HUES64 (cell line): Measurements from ENCODE around the gene GTF2H4.

Experiments
- H3K27ac ChIP-seq: 2 replicates; pipeline ENCODE4 v1.7.0; 2013; ENCODE audit warnings: low read depth, low read length, inconsistent platforms
- H3K27me3 ChIP-seq: 2 replicates; pipeline ENCODE4 v1.6.1; 2013; ENCODE audit warnings: mild to moderate bottlenecking, low read length; ENCODE audit not compliant: insufficient read depth
- H3K36me3 ChIP-seq: 2 replicates; pipeline ENCODE4 v1.6.1; 2013; ENCODE audit warnings: mild to moderate bottlenecking, low read length; ENCODE audit not compliant: insufficient read depth
- H3K4me1 ChIP-seq: 2 replicates; pipeline ENCODE4 v1.6.1; 2013; ENCODE audit warnings: mild to moderate bottlenecking, low read length, moderate library complexity; ENCODE audit not compliant: insufficient read depth
- H3K4me3 ChIP-seq: 2 replicates; pipeline ENCODE4 v1.5.1; 2013; ENCODE audit warnings: mild to moderate bottlenecking, low read length, moderate library complexity
- H3K9ac ChIP-seq: 2 replicates; pipeline ENCODE4 v1.6.1; 2013; ENCODE audit warnings: mild to moderate bottlenecking, low read depth, low read length
- H3K9me3 ChIP-seq: 2 replicates; pipeline ENCODE4 v1.6.1; 2013; ENCODE audit warnings: low read depth, low read length; ENCODE audit not compliant: insufficient read depth
- WGBS: fragments of 150-250, 120-280 bp; methylation state at CpG from one replicate; pipeline ENCODE4 v1.1.7; 2013; ENCODE audit warnings: missing lambda C conversion rate; 5-methylcytosine and 5-hydroxymethylcytosine counted together

Gene GTF2H4

DNA sequence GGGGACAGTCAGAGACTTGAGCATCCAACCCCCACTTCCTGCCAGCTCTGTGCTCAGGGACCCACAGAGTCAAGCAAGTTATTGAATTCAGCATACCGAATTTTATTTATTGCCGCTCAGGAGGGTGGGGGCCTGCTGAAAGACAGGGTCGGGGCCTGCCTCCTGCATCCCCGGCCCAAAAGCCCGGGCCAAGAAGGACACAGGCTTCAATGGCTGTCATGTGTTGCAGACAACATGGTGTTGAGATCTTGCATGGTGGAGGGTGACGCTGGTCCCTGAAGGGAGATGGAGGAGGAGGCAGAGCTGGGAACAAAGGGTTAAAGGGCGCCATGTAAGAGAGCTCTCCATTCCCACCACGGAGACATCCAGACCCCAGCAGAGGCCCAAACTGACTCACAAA is 23.3 kb downstream of the GTF2H4 start:
- H3K9me3 ChIP-seq: peaks cover 8% of the 10 kb centered on the region; the same call in 1 of the 2 replicates

DNA sequence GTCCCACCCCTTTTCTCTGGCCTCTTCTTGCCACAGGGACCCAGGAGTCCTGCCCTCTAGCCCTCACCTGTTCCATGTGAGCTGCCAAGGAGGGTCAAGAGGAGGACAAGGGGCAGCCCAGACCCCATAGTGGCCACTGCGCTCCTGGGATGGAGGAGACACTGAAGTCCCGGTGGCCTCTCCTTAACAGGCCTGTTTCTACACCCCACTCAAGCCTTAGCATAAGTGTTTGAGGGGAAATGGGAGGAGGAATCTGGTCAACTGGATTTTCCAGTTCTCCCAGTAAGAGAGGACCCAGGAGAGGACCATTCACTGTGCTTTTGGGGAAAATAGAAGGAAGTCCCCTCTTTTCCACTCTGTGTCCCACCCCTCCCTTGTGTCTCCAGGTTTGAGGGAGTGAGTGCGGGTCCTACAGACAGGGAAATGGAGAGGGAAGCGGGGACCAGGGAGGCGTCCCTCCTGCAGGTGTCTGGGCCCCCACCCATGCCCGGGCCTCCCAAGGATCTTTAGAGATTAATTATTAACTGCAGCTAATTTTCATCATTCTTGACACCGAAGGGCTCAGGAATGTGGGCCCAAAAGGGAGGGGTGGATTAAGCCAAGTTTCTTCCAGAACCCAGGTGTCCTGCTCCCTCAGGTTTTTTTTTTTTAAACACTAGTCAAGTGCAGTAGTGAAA is 24.1 kb downstream of the GTF2H4 start, which contains the start of gene SFTA2:
TSS of gene SFTA2 (minus strand) at position 202 of the 677 bp plus-strand sequence. CDS start at position 128, 74 bp downstream.
- H3K27me3 ChIP-seq: no peaks in the 10 kb centered on the region
- H3K4me1 ChIP-seq: peaks cover 3% of the 10 kb centered on the region; the same call in 1 of the 2 replicates
- no peak within 1 kb of the TSS for H3K27ac ChIP-seq
- peaks cover 8% of the 10 kb centered on the region; the same call in 1 of the 2 replicates for H3K9me3 ChIP-seq
- H3K36me3 ChIP-seq: peaks cover 15% of the 10 kb centered on the region
- H3K4me3 ChIP-seq: no peak within 1 kb of the TSS
- 85% methylated on average over 5 of the region's 7 CpGs for WGBS
- H3K9ac ChIP-seq: no peak within 1 kb of the TSS

More for the DNA sequence above, 23.3 kb downstream of the GTF2H4 start:
- Histone ChIP-seq H3K27me3 (no peaks in the 10 kb centered on the region), H3K9ac (no peak overlapping the region), H3K36me3 (peaks cover 23% of the 10 kb centered on the region), H3K4me1 (no peaks in the 10 kb centered on the region), H3K27ac (no peak overlapping the region), H3K4me3 (no peak overlapping the region)
- WGBS: 64% methylated on average over 8 of the region's 8 CpGs

DNA sequence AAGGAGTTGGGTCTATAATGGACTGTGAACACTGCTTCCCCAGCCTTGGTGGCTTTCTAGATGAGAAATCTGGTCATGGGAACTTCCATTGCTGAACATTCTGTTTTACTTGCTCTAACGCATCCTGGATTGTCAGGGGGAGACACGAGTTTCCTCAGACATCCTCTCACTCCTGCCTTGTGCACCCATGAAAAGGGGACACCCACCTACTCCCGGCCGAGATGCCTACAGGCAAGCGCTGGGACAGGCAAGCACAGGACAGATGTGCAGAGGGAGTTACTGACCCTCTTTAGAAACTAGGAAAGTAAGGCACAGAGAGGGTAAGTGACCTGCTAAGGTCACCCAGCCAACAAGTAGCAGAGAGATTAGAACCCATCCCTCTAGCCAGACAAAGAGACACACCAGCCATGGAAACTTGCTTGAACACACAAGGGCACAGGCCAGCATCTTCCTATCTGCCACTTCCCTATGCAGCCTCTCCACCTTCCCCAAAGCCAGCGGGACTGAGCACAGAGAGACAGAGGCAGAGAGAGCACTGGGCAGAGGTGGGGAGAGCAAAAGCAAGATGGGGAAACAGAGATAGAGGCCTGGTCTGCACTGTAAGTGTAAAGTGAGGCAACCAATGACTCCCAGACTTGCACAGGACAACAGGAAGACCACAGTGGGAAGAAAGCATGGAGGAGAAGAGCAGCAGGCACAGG is 24.8 kb downstream of the GTF2H4 start:
- H3K36me3 ChIP-seq: peaks cover 9% of the 10 kb centered on the region
- H3K9me3 ChIP-seq: peaks cover 8% of the 10 kb centered on the region; the same call in 1 of the 2 replicates
- H3K4me1 ChIP-seq: peaks cover 3% of the 10 kb centered on the region; the same call in 1 of the 2 replicates
- WGBS: 87% methylated on average over 6 of the region's 6 CpGs
- no peak overlapping the region for H3K9ac ChIP-seq
- no peaks in the 10 kb centered on the region for H3K27me3 ChIP-seq
- no peak overlapping the region for H3K4me3 ChIP-seq
- H3K27ac ChIP-seq: no peak overlapping the region

DNA sequence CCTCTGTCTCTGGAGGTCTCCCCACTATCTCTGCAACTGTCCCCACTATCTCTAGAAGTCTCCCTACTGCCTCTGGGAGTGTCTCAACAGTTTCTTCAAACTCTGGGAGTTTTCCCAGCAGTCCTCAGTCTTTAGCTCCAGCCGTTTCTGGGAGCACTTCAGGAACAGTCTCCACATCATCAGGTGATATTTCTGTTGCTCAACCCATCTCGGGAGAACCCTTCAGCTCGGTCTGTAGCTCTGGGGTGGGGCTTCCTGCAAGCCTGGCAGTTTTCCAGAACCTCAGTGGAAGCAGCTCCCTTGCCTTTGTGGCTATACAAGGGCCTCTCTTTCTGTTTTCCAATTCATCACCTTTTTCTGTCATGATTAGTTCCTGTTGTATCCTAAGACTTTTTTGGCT is 27.0 kb downstream of the GTF2H4 start:
- Histone ChIP-seq H3K9me3 (no peaks in the 10 kb centered on the region), H3K4me1 (peaks cover 3% of the 10 kb centered on the region; the same call in 1 of the 2 replicates), H3K9ac (no peak overlapping the region), H3K36me3 (no peaks in the 10 kb centered on the region), H3K27me3 (no peaks in the 10 kb centered on the region), H3K4me3 (no peak overlapping the region), H3K27ac (no peak overlapping the region)
- 79% methylated on average over 3 of the region's 3 CpGs for WGBS

DNA sequence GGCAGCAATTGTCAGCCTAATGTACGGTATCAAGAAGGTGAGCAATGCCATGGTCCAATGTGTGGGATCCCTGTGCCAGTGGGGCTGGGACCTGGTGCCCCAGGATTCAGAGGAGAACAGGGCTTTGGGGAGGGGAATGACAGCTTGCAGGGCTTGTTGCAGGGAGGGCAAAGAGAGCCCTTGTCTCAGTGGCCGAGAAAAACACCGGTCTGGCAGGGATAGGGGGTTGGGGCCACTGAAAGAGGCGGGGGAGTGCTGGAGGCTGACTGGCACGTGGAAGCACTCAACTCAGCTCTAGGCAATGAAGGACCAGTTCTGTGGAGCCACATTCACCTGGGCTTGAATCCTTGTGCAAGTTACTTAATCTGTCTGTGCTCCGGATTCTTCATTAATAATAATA is 29.3 kb downstream of the GTF2H4 start:
- Histone ChIP-seq H3K9ac (no peak overlapping the region), H3K36me3 (no peaks in the 10 kb centered on the region), H3K4me3 (no peak overlapping the region), H3K27ac (no peak overlapping the region), H3K9me3 (no peaks in the 10 kb centered on the region), H3K27me3 (no peaks in the 10 kb centered on the region), H3K4me1 (peaks cover 8% of the 10 kb centered on the region)
- 69% methylated on average over 5 of the region's 6 CpGs for WGBS

DNA sequence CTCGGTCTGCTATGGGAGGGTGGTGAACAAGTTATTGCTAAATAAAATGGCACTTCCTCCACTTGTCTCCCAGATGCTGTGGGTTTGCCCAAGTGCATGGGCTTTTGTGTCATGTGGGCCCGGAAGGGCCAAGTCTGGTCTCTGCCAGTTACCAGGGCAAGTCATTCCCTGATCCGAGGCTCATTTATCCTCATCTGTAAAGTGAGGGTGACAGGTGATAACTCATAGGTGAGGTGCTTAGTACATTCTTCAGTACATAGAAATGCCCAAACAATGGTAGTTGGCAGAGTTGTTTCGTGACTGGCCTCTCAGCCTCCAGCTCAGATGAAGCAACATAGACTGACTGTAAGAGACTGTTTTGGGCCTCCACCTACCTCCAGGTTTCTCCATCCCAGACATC is 30.7 kb downstream of the GTF2H4 start:
- H3K4me3 ChIP-seq: no peak overlapping the region
- H3K4me1 ChIP-seq: peaks cover 11% of the 10 kb centered on the region
- H3K27ac ChIP-seq: no peak overlapping the region
- H3K36me3 ChIP-seq: no peaks in the 10 kb centered on the region
- H3K9ac ChIP-seq: no peak overlapping the region
- no peaks in the 10 kb centered on the region for H3K27me3 ChIP-seq
- WGBS: 77% methylated on average over 4 of the region's 4 CpGs
- no peaks in the 10 kb centered on the region for H3K9me3 ChIP-seq

DNA sequence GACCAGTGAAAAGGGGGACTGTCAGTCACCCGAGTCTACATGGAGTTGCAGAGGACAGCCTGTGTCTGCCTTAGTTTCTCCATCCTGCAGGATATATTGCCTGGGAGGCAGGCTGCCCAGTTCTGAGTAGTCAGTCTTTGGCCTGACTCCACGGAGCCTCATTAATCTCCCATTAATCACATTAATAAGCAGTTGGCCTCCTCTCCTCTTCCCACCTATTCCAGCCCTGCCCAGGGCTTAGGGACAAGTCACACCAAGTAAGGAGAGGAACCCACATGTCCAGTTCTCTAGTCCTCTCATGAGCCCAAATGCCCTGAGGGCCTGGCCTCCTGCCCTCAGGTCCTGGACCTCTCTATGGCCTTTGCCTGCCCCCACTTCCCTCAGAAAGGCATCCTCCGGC is 31.5 kb downstream of the GTF2H4 start:
- no peaks in the 10 kb centered on the region for H3K36me3 ChIP-seq
- H3K4me3 ChIP-seq: no peak overlapping the region
- WGBS: 90% methylated on average over 3 of the region's 3 CpGs

DNA sequence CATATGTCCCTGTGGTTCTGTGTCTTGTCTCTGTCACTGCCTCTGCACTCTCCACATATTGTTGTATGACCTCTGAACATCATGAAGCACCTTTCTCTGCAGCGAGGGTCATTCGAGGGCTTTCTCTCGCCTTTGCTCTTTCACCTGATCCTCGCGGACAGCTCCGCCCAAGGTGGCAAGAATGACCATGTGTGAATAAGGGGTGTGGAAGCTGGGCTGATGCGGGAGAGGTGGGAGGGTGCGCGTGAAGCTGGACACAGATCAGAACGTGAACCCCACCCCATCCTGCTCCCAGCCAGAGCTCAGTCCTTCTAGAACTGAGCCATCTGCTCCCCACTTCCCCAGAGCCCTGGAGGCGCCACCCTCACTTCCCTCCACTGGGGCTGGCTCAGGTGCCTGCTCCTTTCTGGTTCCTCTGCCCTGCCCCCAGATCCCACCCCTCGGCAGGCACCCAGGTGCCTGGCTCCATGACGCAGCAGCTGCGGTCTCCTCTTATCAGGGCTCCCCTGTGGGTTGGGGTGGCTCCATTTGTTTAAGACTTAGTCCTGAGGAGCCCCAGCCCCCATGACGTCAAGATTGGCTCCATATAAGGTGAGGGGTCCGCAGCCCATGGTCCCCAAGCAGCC is 32.5 kb downstream of the GTF2H4 start, which contains the start of gene MUCL3:
TSS of gene MUCL3 (plus strand) at position 613 of the 626 bp plus-strand sequence. CDS start 27 bp downstream, outside the sequence.
- Histone ChIP-seq H3K9ac (no peak within 1 kb of the TSS), H3K27me3 (no peaks in the 10 kb centered on the region), H3K36me3 (no peaks in the 10 kb centered on the region), H3K4me3 (no peak within 1 kb of the TSS), H3K4me1 (peaks cover 11% of the 10 kb centered on the region), H3K27ac (no peak within 1 kb of the TSS), H3K9me3 (no peaks in the 10 kb centered on the region)
- WGBS: 90% methylated on average over 16 of the region's 16 CpGs

More for the DNA sequence above, 31.5 kb downstream of the GTF2H4 start:
- Histone ChIP-seq H3K27me3 (no peaks in the 10 kb centered on the region), H3K27ac (no peak overlapping the region), H3K4me1 (peaks cover 11% of the 10 kb centered on the region), H3K9ac (no peak overlapping the region), H3K9me3 (no peaks in the 10 kb centered on the region)

DNA sequence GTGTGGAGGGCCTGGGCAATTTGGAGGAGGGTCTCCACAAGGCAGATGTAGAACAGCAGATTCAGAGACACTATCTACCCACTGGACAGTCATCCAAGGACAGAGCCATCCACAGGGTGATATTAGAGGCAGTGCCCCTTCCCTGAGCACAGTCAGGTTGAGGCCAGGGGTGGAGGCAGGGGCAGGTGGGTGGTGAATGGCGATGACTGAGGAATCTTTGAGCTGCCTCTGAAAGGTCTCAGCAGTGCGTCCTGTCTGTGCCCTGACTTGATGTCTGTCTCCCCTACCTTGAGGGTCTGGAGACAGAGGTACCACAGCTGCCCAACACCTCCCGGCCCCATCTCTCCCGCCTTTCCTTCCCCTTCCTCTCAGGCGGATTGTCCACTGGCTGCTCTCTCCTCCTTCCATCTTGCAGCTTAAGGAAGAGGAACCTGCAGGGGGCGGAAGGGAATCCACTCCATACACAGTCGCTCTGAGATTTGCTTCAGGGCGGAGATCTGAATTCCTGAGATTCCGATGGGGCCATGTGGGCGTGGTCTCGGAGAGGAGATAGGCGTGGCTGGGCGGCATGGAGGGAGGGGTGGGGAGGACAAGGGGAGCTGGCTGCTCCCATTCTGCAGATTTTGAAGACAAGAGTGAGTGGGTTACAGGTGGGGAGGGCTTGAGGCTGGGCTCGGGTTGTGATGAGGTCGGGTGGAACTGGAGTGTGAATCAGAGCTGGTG is 34.5 kb downstream of the GTF2H4 start:
- H3K9me3 ChIP-seq: no peaks in the 10 kb centered on the region

DNA sequence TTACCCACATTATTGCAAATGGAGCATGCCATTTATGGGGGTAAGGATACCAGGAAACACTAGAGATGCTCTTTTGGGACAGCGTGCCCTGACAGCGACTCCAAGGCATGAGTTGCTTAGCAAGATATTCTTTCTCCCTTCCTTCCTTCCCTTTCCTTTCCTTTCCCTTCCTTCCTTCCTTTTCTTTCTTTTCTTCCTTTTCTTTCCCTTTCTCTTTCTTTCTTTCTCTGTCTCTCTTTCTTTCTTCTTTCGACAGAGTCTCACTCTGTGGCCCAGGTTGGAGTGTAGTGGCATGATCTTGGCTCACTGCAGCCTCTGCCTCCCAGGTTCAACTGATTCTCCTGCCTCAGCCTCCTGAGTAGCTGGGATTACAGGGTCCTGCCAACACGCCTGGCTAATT is 36.0 kb downstream of the GTF2H4 start:
- H3K9me3 ChIP-seq: no peaks in the 10 kb centered on the region
- no peaks in the 10 kb centered on the region for H3K27me3 ChIP-seq
- H3K4me1 ChIP-seq: peaks cover 8% of the 10 kb centered on the region
- no peak overlapping the region for H3K27ac ChIP-seq
- no peaks in the 10 kb centered on the region for H3K36me3 ChIP-seq
- H3K9ac ChIP-seq: no peak overlapping the region
- 94% methylated on average over 4 of the region's 4 CpGs for WGBS
- H3K4me3 ChIP-seq: no peak overlapping the region

More for the DNA sequence above, 34.5 kb downstream of the GTF2H4 start:
- 0 out of 2 replicates have a peak overlapping the region, but pooled peaks have one; percentile 3 for H3K4me3 ChIP-seq
- WGBS: 18% methylated on average over 15 of the region's 15 CpGs
- peak overlapping the region; percentile 28 for H3K9ac ChIP-seq
- H3K27me3 ChIP-seq: no peaks in the 10 kb centered on the region
- H3K36me3 ChIP-seq: no peaks in the 10 kb centered on the region
- H3K4me1 ChIP-seq: peaks cover 8% of the 10 kb centered on the region
- no peak overlapping the region for H3K27ac ChIP-seq
